ENCODE measurements around the gene LRP1B.

LRP1B gene

GRCh38 chr2:141947396-141948114 is 183.3 kb downstream of the LRP1B start:
- DNase-seq (ENCODE audit: low spot score): no peak

DNA sequence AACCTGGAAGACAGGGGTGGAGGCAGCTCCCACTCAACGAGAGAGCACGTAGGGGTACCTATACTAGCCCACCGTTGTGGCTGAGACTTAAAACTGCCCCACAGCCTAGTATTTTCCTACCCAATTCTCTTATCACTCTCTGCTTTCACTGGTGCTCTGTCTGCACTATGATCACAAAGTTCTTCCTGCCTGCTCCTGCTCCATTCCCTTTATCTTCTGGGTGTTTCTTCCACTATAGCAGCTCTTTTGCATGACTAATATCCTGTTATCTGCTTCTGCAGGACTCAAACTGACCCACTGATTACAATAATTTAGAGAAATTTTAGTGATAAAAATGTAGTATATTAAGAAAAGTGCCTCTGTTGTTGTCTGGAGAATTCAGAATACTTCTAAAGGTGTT is 184.8 kb downstream of the LRP1B start:
- DNase-seq (ENCODE audit: low spot score): no peak

GRCh38 chr2:141943918-141944317 is 186.9 kb downstream of the LRP1B start:
- no peak for DNase-seq (ENCODE audit: low spot score)

DNA sequence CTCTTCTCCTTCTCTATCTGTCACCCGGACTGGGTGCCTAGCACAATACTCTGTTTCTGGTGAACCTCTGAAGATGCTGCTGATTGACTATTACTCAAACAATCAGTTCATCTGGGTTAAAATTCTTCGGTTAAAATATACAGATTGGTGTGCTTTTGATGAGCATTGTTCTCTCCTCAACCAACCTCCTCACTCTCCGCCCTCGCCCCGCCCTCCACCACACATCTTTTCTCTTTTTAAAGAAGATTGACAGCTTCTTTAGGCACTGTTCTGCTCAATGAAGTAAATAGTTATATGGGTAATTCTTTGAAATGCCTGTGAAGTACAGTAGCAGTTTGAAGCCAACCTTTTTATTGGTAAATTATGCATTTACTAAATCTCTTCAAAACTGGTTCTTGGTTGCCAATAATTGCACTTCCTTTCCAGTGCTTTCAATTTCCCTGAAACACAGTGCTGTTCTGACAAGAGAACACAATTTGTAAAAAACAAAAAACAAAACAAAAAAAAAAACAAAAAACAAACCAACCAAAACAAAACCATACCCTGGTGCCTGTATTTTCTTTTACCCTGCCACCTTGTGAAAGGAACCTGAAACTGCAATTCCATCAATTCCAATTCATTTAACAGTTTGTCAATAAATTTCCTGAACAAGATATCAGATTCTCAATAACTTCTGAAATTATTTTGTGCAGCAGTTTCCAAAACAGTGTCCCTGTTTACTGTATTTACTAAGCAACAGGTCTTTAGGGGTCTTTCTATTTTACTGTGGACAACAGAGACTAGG is 188.6 kb downstream of the LRP1B start:
- DNase-seq (ENCODE audit: low spot score): no peak

DNA sequence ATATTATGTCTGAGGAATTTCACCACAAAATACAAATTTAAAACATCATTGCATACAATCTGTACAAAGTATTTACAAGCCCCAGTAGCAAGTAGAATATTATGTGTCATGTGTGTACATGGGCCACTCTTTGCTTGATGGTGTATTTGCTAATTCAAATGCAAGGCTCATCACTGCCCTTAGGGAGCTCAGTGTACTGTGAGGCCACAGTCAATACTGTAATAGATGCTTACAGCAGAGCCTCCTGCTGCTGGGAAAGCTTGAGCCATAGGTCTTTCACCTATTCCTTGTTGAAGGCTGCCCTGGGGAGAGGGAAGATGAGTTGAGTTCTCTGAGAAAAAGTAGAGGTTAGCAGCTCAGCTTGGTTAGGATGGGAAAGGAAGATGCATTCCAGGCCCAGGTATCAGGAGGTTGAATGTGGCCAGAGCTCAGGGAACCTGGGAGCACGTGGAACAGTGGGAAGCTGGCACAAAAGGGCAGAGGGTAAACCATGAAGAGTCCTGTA is 189.6 kb downstream of the LRP1B start:
- DNase-seq (ENCODE audit: low spot score): no peak

GRCh38 chr2:141940709-141941108 is 190.1 kb downstream of the LRP1B start:
- no peak for DNase-seq (ENCODE audit: low spot score)

DNA sequence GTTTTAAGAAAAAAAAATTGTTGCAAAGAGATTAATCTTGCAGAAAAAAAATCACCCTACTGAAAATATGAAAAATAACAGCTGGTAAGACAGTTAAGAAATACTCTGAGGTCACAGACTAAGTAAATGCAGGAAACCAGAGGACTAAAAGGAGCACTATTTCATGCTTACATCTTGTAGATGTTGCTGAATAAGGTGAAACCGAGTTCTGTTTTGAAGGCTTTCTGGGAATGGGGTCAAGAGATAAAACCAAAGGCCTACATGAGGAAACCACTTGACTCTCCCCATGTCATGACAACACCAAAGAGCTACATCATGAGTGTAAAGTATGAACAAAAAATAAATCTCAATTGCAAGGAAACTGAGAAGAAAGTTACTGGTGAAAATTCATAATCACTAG is 197.6 kb downstream of the LRP1B start:
- no peak for DNase-seq (ENCODE audit: low spot score)

GRCh38 chr2:141932261-141932660 is 198.6 kb downstream of the LRP1B start:
- DNase-seq (ENCODE audit: low spot score): no peak

DNA sequence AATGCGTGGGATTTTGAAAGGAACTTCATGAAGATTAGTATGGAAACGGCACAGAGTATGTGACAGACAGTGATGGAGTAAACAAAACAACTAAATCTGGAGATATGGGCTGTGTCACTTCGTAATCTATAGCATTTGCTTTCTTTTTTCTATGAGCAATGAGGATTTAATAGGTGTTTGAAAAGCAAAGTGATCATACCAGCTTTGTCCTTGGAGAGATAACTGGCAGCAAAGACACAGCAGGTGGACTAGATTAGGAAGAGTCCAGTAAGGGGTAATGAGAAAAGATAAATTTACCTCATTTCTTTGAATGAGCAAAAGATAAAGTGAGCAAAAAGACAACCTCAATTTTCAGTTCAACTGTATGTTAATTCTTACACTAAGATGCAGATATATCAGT is 199.0 kb downstream of the LRP1B start:
- DNase-seq (ENCODE audit: low spot score): no peak

- no peak for DNase-seq (ENCODE audit: low spot score)
These were observed 200.0 kb downstream of the LRP1B start for GRCh38 chr2:141930803-141931202.

DNA sequence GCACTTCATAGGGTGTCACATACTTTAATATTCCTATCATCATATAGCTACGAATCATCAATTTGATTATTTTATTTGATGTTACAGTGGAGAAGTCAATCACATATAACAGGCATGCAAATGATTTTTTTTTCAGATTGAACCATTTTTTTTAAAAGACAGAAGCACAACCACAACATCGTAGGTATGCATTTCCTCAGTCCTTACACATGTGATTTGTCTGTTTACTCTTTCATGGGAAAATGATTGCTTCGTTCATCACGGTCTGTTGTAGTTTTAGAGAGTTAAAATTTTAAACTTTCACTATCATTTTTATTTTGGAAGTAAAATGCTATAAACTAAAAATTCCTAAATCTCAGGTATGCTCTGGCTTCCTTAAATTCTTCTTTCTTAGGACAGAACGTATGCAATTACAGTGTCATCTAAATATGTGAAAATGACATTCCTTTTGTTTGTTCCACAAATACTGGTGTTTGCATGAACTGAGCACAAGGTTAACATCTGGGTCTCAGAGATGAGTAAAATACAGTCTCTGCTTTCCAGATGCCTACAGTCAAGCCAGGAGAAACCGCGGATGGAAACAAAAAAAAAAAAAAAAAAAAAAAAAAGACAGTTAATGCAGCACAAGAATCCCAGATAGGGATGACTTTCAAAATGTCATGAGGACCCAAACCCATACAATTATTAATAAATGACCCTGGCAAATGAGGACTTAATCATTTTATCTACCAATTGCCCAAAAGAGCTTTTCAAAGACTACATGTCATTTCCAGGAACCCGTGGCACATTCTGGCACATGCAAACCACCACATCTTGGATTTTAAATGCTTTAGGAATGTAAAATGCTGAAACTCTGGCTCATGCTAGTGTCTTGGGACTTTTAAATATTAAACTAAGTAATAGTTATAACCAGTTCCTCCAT is 201.2 kb downstream of the LRP1B start:
- DNase-seq (ENCODE audit: low spot score): no peak

DNA sequence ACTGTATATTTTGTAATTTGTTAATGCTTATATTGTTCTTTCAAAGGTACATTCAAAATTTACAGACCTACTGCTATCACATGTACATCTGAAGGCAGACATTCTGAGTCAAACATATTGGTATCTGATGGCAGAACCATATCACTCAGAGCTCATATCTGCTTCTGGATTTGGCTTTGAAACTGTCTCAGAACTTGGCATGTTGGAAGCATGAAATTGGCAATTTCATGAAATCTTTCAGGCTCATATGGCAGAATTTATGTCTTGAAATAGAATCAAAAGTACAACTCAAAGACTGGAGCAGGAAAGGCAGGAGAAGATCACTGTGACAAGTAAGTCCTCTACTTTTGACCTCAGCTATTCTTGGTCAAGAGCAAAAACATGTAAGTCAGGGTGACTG is 202.3 kb downstream of the LRP1B start:
- DNase-seq (ENCODE audit: low spot score): no peak

- DNase-seq (ENCODE audit: low spot score): no peak
These were observed 203.3 kb downstream of the LRP1B start for GRCh38 chr2:141927536-141927935.

DNA sequence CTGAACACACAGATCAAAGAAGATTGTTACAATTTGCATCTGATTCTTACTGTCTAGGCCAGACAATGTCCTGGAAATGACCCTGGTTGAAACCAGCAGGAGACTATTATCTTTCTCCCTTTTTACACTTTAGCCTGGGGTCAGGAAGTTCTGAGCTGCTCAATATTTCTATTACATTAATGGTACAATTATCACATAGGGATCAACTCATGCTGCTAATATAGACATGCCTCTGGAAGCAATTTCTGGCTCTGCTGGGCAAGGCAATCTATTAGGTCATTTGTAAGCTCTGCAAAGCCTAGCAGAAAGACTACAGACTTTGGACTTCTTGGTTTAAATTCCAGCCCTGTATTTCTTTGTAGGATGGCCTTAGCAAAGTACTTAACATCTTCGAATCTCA is 205.3 kb downstream of the LRP1B start:
- DNase-seq (ENCODE audit: low spot score): no peak

- no peak for DNase-seq (ENCODE audit: low spot score)
These were observed 207.2 kb downstream of the LRP1B start for GRCh38 chr2:141923657-141924056.

GRCh38 chr2:141911485-141912066 is 219.2 kb downstream of the LRP1B start:
- DNase-seq (ENCODE audit: low spot score): no peak

GRCh38 chr2:141906678-141907077 is 224.1 kb downstream of the LRP1B start:
- DNase-seq (ENCODE audit: low spot score): no peak

DNA sequence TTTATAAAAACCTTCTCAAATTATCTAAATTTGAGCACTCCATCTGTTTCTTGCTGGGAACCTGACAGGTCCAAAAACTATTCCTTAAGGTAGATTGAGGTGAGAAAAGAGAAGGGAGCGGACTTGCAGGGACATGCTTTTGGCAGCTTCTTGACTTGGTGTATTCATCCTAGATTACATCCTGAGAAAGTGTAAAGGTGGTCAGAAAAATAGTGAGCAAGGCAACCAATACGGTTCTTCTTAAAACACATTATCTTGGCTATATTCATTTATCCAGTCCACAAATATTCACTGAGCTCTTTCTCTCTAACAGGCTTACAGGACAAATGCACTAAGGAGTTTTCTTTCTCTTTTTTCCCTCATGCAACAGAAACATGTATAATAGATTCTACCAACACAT is 230.0 kb downstream of the LRP1B start:
- no peak for DNase-seq (ENCODE audit: low spot score)

- DNase-seq (ENCODE audit: low spot score): no peak
These were observed 231.1 kb downstream of the LRP1B start for GRCh38 chr2:141899740-141900139.

- DNase-seq (ENCODE audit: low spot score): no peak
These were observed 241.0 kb downstream of the LRP1B start for GRCh38 chr2:141889788-141890187.

GRCh38 chr2:141888987-141889555 is 241.7 kb downstream of the LRP1B start:
- DNase-seq (ENCODE audit: low spot score): no peak

DNA sequence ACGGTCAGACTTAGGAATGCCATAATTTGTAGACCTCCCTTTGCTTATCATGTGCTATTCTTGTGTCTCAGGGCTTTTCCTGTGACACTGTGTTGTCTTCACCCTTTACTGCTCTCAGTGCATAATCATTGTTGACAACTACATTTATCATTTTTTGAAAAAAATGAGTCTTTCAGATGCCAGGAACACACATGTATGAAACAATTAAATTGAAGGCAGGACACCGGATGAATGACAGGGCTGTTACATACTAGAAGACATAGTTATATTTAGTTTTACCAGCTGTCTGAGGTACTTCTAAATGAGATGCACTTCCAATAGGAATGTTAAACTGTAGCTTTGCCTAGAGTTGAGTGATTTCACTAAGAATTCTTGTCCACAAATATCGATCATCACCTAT is 243.5 kb downstream of the LRP1B start:
- no peak for DNase-seq (ENCODE audit: low spot score)

All from HuH-7 (cell line).